Measurements from ENCODE around the gene MYO1D. TPM values are rescaled to one million over a fixed set of nuclear protein-coding genes. Genes with fewer than 3 reads are reported as not detected.
A peak's percentile ranks its signal among the peaks of the same experiment; 100 is the strongest.

MYO1D gene
- total and polyA plus RNA-seq, 4 donors, result 22.0 to 75.8 (median 61.4) TPM

DNA sequence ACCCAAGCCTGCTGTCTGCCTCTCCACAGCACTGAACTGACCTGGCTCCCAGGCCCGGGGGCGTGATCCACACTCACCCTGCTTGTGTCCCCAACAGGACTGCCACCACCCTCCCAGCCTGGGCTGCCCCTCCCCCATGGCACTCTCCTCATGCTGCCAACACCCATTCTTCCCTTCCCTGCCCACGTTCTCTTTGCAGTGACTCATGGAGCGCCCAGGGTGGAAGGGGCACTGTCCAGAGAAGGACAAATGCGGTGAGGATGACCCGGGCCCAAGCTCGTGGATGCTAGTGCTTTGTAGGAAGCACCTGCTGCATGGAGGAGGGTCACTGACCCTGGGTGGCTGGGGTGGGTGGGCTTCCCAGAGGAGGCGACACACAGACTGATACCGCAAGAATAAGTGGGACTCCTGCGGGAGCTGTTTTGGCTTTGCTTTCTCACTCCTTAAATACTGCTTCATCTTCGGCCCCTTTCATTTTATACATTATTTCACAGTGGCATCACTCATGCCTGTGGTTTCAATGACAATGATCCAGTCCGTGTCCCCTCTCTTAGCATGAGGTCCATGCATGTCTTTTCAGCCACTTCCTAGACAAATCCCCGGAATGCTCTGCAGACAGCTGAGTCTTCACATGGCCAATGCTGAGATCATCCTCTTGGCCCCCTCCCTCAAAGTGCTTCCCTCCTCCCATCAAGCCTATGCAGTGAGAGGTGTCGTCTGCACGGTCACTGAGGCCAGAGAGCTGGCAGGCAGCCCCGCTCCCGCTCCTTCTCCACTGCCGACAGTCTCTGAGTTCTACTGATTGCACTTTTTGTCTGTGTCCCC, 372.5 kb downstream of the MYO1D start:
- Histone ChIP-seq H3K4me3 (no peak overlapping the region), H3K4me1 (ENCODE audit: control insufficient read depth in 5 of 5, insufficient read depth in 5 of 5, low read length in 5 of 5) (peaks cover 0 to 26% (median 3%) of the 10 kb centered on the region in 5 donors), H3K27me3 (ENCODE audit: control insufficient read depth in 3 of 3, insufficient read depth in 3 of 3, low read length in 2 of 3) (no peaks in the 10 kb centered on the region), H3K9ac (ENCODE audit: insufficient read depth in 1 of 2, low read length in 2 of 2) (no peak overlapping the region), H3K9me3 (ENCODE audit: control insufficient read depth in 4 of 4, insufficient read depth in 3 of 4, low read length in 3 of 4) (no peaks in the 10 kb centered on the region), H3K36me3 (ENCODE audit: control insufficient read depth in 4 of 4, insufficient read depth in 4 of 4, low read length in 4 of 4) (no peaks in the 10 kb centered on the region), H3K27ac (ENCODE audit: low read depth in 1 of 2, low read length in 1 of 2) (peak overlapping the region in 1 of 2 donors; percentile 58)
- TF ChIP-seq, protein P1, sequence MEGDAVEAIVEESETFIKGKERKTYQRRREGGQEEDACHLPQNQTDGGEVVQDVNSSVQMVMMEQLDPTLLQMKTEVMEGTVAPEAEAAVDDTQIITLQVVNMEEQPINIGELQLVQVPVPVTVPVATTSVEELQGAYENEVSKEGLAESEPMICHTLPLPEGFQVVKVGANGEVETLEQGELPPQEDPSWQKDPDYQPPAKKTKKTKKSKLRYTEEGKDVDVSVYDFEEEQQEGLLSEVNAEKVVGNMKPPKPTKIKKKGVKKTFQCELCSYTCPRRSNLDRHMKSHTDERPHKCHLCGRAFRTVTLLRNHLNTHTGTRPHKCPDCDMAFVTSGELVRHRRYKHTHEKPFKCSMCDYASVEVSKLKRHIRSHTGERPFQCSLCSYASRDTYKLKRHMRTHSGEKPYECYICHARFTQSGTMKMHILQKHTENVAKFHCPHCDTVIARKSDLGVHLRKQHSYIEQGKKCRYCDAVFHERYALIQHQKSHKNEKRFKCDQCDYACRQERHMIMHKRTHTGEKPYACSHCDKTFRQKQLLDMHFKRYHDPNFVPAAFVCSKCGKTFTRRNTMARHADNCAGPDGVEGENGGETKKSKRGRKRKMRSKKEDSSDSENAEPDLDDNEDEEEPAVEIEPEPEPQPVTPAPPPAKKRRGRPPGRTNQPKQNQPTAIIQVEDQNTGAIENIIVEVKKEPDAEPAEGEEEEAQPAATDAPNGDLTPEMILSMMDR (IDR thresholded peaks at IDR 0.05; ENCODE audit: control extremely low read depth, extremely low read depth), result no peak
- DNase-seq, result peak; percentile 63 to 84 (median 78)
- WGBS, 2 donors, result 79 to 85% methylated on average over 18 of the region's 18 CpGs
- ATAC-seq (ENCODE audit: insufficient read depth, low FRiP score), result peak; percentile 34

DNA sequence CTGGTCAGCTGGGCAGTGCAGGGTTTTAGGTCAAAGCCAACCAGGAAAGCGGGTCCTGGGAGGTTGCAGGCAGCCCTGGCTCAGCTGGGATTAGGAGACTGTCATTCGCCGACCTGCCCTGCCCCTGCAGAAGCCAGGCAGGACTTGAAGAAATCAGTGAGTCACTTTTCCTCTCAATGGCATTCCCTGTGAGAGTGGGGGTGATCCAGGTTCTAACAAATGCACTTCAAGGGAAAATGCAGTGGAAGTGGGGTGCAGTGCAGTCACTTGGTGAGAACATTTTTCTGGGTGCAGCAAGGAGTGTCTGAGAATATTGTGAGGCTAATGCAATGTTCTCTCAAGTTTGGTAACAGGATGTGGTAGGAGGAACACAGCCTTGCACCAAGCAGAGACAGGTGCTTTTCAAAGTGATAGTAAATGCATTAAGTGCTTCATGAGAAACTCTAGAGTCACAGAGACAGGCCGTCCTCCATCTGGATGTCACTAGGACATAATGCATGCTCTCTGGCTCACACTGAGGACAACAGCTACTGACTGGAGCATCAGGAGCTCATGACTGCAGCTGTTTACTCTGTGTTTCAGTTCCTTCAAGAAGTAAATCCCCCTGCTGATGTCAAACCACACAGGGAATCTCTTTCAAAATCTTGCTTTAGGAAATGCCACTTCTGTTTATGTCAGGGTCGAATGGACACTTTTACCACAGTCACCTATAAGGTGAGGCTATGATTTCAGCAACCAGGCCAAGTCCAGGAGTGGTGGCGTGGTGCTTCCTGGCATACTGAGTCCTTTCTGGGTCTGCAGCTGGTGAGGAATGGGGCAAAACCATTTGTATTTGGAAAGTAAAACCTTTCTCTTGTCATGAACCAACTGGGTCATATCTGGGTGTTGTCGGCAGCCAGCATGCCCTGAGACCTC, 373.4 kb downstream of the MYO1D start:
- H3K9me3 ChIP-seq (ENCODE audit: control insufficient read depth in 4 of 4, insufficient read depth in 3 of 4, low read length in 3 of 4), result no peaks in the 10 kb centered on the region
- H3K27me3 ChIP-seq (ENCODE audit: control insufficient read depth in 3 of 3, insufficient read depth in 3 of 3, low read length in 2 of 3), result no peaks in the 10 kb centered on the region
- no peak overlapping the region for H3K9ac ChIP-seq (ENCODE audit: insufficient read depth in 1 of 2, low read length in 2 of 2)
- peaks cover 0 to 26% (median 3%) of the 10 kb centered on the region in 5 donors for H3K4me1 ChIP-seq (ENCODE audit: control insufficient read depth in 5 of 5, insufficient read depth in 5 of 5, low read length in 5 of 5)
- no peak overlapping the region for H3K4me3 ChIP-seq
- WGBS, 2 donors, result 47 to 60% methylated on average over 7 of the region's 7 CpGs
- H3K36me3 ChIP-seq (ENCODE audit: control insufficient read depth in 4 of 4, insufficient read depth in 4 of 4, low read length in 4 of 4), result no peaks in the 10 kb centered on the region
- TF ChIP-seq, protein P1 (IDR thresholded peaks at IDR 0.05; ENCODE audit: control extremely low read depth, extremely low read depth), result no peak
- ATAC-seq (ENCODE audit: insufficient read depth, low FRiP score), result peak; percentile 33
- peak in 1 of 3 donors; percentile 38 for DNase-seq
- peak overlapping the region in 1 of 2 donors; percentile 73 for H3K27ac ChIP-seq (ENCODE audit: low read depth in 1 of 2, low read length in 1 of 2)

DNA sequence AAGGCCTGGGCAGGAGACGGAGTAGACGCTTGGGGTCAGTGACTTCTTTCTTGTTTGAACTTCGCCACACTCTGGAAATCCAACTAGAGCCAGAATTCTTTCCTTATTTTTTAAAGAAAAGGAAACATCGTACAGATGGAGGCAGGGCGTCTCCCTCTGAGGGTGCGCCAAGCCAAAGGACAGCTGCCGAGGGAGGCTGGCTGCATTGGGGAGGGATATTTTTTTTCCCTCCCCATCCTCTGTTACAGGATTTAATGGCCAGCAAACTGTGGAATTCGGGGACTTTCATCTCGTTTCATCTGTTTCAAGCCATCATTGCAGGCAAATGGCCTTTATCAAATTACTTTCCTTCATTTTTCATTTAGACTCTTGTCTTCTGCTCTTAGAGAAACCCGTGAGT, 374.2 kb downstream of the MYO1D start:
- no peak for ATAC-seq (ENCODE audit: insufficient read depth, low FRiP score)
- no peaks in the 10 kb centered on the region for H3K36me3 ChIP-seq (ENCODE audit: control insufficient read depth in 4 of 4, insufficient read depth in 4 of 4, low read length in 4 of 4)
- H3K4me1 ChIP-seq (ENCODE audit: control insufficient read depth in 5 of 5, insufficient read depth in 5 of 5, low read length in 5 of 5), result peaks cover 0 to 26% (median 3%) of the 10 kb centered on the region in 5 donors
- 73 to 89% methylated on average over 10 of the region's 10 CpGs for WGBS, 2 donors
- H3K27ac ChIP-seq (ENCODE audit: low read depth in 1 of 2, low read length in 1 of 2), result peak overlapping the region in 1 of 2 donors; percentile 73
- no peaks in the 10 kb centered on the region for H3K9me3 ChIP-seq (ENCODE audit: control insufficient read depth in 4 of 4, insufficient read depth in 3 of 4, low read length in 3 of 4)
- H3K27me3 ChIP-seq (ENCODE audit: control insufficient read depth in 3 of 3, insufficient read depth in 3 of 3, low read length in 2 of 3), result no peaks in the 10 kb centered on the region
- H3K4me3 ChIP-seq, result no peak overlapping the region
- TF ChIP-seq, protein P1 (IDR thresholded peaks at IDR 0.05; ENCODE audit: control extremely low read depth, extremely low read depth), result no peak
- peak; percentile 30 to 56 (median 30) for DNase-seq
- no peak overlapping the region for H3K9ac ChIP-seq (ENCODE audit: insufficient read depth in 1 of 2, low read length in 2 of 2)
